Activated T-cell treated with anti-CD3 and anti-CD28 coated beads, Interleukin-2, amount 50 U/mL, for 72 hours (primary cell): ENCODE results near the gene PIEZO1. TPM values are rescaled to one million over a fixed set of nuclear protein-coding genes. Genes with fewer than 3 reads are reported as not detected.

ENCODE experiments used
- ATAC-seq, 2 donors: fragments of 150-1000 bp; cut with Tn5 transposase; replicated peaks in 1 of 2; 2 replicates each; pipeline ENCODE4 v1.10.0; 2021; ENCODE audit warnings: moderate library complexity in 2 of 2, mild to moderate bottlenecking in 1 of 2
- DNase-seq, 2 donors: peaks; one replicate each; pipeline ENCODE4 v3.0.0; 2021 to 2022; ENCODE audit warnings: mixed read lengths in 1 of 2
- H3K27ac Mint-ChIP-seq: one replicate; pipeline ENCODE4 v1.8.0; 2022; ENCODE audit warnings: mild to moderate bottlenecking, moderate library complexity, mixed read lengths
- H3K27me3 Mint-ChIP-seq: one replicate; pipeline ENCODE4 v1.8.0; 2022; ENCODE audit warnings: low read depth, mixed read lengths
- H3K36me3 Mint-ChIP-seq, 2 donors: one replicate each; pipeline ENCODE4 v1.8.0; 2022; ENCODE audit warnings: mixed read lengths in 2 of 2, mild to moderate bottlenecking in 1 of 2; ENCODE audit not compliant: insufficient read depth in 2 of 2
- H3K4me1 Mint-ChIP-seq: one replicate; pipeline ENCODE4 v1.8.0; 2022; ENCODE audit warnings: low read depth, mixed read lengths
- H3K4me3 Mint-ChIP-seq, 2 donors: one replicate each; pipeline ENCODE4 v1.8.0; 2022; ENCODE audit warnings: mild to moderate bottlenecking in 2 of 2, mixed read lengths in 2 of 2, moderate library complexity in 2 of 2
- H3K9me3 Mint-ChIP-seq, 2 donors: one replicate each; pipeline ENCODE4 v1.8.0; 2022; ENCODE audit warnings: mixed read lengths in 2 of 2
- total RNA-seq, 2 donors: library from RNA; stranded (reverse); gene quantifications; one replicate each; pipeline ENCODE4 v1.2.3, GENCODE V29; 2022

Gene PIEZO1
- total RNA-seq, 2 donors from 2014 or later: 94.1 to 141 TPM

DNA sequence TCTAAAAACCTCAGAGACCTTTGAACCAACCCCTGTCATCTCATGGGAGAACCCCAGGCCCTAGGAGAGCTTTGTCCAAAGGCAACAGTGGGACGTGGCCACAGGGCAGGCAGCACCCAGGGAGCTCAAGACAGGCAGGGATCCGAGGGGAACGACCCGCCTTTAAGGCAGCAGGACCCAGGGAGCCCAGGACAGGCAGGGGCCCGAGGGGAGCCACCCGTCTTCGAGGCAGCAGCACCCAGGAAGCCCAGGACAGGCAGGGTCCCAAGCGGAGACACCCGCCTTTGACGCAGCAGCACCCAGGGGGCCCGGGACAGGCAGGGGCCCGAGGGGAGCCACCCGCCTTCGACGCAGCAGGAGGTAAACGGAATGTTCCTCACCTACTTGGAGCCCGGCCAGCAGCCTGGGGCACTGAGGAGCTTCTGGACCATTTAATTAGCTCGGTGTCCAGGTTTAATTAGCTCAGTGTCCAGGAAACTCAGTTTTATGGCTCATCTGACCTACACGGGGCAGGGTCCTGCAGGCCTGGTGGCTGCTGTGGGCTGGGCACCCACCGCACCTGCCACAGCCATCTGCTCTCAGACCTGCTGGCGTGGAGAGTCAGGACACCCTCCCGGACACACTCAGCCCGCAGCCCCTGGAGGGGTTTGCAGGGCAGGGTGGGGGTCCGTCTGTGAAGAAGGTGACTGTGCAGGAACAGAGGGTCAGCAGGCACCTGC is 24.4 kb downstream of the PIEZO1 start:
- Mint-ChIP-seq H3K4me3 (no peak overlapping the region), H3K36me3 (no peaks in the 10 kb centered on the region), H3K9me3 (no peaks in the 10 kb centered on the region), H3K4me1 (peaks cover 11% of the 10 kb centered on the region), H3K27ac (no peak overlapping the region), H3K27me3 (no peaks in the 10 kb centered on the region)
- no peak for DNase-seq
- no peak for ATAC-seq

DNA sequence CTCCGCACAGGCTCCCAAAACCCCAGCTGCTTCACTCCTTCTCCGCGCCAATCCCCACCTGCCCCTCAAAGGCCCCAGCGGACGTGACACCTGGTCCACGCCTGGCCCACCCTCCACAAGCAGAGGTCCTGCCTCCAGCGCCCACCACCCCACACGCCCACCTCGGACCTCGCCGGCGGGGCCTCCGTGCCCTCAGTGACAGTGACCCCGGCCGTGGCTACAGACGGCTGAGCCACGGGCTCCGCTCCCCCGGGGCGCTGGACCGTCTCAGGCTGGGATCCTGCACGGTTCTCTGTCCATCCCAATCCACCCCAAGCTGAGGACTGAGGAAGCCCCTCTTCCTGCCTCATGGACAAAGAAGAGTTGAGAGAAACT is 25.1 kb downstream of the PIEZO1 start:
- H3K4me1 Mint-ChIP-seq: peaks cover 11% of the 10 kb centered on the region
- H3K4me3 Mint-ChIP-seq: no peak overlapping the region
- no peaks in the 10 kb centered on the region for H3K36me3 Mint-ChIP-seq
- H3K9me3 Mint-ChIP-seq: no peaks in the 10 kb centered on the region
- H3K27ac Mint-ChIP-seq: no peak overlapping the region
- ATAC-seq (no peak), DNase-seq (no peak)
- H3K27me3 Mint-ChIP-seq: no peaks in the 10 kb centered on the region

DNA sequence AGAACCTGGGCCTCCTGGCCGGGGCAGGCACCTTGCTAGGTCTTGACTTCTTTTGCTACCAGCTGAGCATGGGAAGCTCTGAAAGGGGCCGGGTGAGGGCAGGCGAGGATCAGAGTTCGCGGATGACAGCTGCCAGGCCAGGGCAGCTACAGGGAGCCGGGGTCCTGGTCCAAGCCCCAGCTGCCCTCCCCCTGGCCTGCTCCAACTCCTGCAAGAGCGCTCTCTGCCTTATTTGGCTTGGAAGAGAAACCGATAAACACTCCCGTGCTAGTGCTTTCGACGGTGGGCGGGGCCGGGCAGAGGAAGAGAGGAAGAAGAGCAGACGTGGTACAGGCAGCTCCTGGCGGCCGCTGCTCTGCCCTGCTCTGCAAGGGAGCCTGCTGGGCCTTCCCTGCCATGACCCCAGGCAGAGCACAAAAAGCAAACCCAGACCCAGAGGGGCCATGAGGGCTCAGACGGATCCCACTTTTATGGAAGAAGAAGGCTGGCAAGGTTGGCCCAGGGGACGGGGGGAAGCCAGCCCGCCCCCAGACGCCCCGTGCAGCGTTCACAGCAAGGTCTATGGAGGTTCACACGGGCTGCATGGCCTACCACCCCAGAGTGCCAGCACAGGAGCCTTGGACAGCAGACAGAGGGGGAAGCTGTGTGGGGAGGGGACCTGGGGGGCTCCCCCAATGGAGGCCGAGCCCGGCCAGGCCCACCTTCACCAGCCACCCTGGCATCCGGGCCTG is 25.6 kb downstream of the PIEZO1 start:
- peak; percentile 50 to 54 for DNase-seq

DNA sequence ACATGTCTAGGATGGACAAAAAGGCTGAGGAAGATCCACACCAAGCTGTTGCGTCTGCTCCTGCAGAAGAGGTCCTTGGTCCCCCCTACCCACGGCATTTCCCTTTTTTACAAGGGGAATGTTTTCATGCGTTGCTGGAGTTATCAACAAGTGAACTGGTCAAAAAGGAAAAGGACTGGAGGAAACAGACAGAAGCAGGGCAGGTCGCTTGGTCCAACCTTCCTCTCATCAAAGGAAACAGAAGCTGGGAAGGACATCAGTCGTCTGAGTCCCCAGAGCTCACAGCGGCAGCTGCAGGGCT is 26.1 kb downstream of the PIEZO1 start:
- Mint-ChIP-seq H3K9me3 (no peaks in the 10 kb centered on the region), H3K27ac (no peak overlapping the region), H3K36me3 (no peaks in the 10 kb centered on the region), H3K27me3 (no peaks in the 10 kb centered on the region), H3K4me1 (peaks cover 11% of the 10 kb centered on the region), H3K4me3 (peak overlapping the region in 1 of 2 donors; percentile 66)
- no peak for ATAC-seq
- DNase-seq: no peak

More for the DNA sequence above, 25.6 kb downstream of the PIEZO1 start:
- no peaks in the 10 kb centered on the region for H3K36me3 Mint-ChIP-seq
- peaks cover 11% of the 10 kb centered on the region for H3K4me1 Mint-ChIP-seq
- H3K9me3 Mint-ChIP-seq: no peaks in the 10 kb centered on the region
- H3K27me3 Mint-ChIP-seq: no peaks in the 10 kb centered on the region
- peak; percentile 69 to 76 for ATAC-seq
- H3K4me3 Mint-ChIP-seq: peak overlapping the region; percentile 66 to 71
- H3K27ac Mint-ChIP-seq: peak overlapping the region; percentile 91

DNA sequence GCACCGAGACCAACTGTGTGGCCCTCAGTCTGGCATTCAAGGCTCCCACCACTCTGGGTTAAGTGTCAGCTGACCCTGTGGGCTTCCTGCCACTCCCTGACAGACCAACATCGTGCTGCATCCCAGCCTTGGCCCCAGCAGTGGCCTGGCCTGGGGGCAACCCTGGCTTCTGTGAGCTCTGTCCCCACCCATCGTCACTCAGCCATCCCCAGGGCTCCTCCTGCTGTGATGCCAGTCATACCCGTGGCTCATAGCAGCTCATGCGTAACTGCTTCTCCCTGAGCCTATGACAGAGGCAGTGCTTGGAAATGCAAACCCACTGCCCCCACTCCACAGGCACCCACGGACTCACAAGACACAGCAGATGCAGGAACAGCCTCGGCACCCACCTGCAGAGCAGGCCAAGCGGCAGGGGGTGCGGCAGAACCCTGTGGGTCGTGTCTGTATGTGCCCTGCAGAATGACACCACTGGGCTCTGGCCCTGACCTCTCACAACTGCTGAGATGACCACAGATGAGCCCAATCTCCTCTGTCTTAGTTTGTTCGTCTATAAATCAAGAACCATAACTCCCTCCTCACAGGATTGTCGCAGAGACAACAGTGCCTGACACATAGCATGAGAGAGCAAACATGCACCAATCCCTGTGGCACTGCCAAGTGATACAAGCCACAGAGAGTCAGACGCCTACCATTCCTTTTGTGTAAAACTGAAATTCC is 26.6 kb downstream of the PIEZO1 start:
- no peak overlapping the region for H3K4me3 Mint-ChIP-seq
- peaks cover 11% of the 10 kb centered on the region for H3K4me1 Mint-ChIP-seq
- no peak for ATAC-seq
- no peaks in the 10 kb centered on the region for H3K27me3 Mint-ChIP-seq
- no peaks in the 10 kb centered on the region for H3K36me3 Mint-ChIP-seq
- no peak for DNase-seq
- no peaks in the 10 kb centered on the region for H3K9me3 Mint-ChIP-seq
- H3K27ac Mint-ChIP-seq: peak overlapping the region; percentile 14

DNA sequence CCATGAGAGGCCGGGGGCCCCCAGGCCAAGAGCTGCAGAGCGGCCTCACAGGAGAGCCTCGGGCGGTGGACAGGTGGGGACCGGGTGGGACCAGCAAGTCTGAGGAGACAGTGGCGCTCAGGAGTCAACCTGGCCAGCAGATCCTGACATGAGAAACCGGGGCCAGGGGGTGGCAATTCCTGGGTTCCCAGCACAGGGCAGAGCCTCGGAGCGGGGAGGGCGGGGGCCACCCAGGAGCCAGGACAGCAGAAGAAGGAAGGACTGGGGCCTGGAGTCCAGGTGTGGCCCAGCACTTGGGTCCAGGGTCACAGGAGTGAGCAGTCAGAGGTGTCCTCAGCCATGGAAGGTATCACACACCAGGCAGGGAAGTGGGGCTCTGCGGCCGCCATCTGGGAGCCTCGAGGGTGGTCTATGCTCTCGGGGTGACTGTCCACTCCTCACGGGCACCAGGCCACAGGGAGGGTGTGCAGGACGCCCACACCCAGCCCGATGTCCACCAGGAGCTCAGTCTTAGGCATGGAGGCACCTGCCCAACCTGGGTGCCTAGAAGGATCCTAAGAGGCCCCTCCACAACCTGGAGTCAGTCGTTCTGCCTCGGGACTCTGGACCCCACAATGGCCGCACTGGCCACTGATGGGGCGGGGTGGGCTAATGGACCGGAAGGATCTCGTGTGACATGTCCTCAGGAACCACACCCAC is 29.1 kb downstream of the PIEZO1 start:
- Mint-ChIP-seq H3K4me1 (peaks cover 11% of the 10 kb centered on the region), H3K27ac (no peak overlapping the region), H3K9me3 (no peaks in the 10 kb centered on the region), H3K4me3 (no peak overlapping the region), H3K27me3 (no peaks in the 10 kb centered on the region), H3K36me3 (no peaks in the 10 kb centered on the region)
- ATAC-seq (peak in 1 of 2 donors; percentile 15), DNase-seq (no peak)

DNA sequence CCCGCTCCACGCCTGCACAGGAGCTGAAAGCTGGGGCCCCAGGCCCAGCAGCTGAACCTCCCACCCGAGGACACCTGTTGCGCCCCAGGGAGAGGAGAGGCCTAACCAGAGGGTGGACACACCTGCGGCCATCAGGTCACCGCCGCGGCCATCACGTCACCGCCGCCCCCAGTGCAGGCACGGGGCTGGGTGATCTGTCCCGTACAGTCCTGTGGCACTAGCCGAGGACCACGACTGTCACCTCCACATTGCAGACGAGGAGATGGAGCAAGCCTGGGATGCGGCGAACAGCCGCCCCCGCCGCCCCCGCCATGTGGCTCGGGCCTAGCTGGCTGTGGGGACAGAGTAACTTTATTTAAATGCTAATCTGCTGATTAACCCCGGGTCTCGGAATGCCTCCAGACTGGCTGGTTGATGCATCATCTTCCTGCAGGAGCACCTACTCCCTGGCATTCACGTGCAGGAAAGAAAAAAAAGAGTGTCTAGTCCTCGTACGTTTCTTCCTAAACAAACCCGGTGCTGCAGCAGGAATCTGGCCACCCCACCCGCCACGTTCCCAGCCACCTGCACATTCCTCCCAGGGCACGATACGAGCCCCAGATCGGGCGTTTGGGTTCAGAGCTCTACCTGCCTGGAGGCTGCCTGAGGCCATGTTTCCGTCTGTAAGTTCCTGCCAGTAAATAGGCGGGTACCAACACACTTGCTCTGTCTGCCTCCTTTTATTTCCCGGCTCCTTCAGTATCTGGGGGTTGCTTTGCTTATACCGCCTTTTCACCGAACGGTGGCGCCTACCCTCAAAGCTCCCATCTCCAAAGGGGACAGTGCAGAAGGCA is 29.9 kb downstream of the PIEZO1 start:
- no peak for ATAC-seq
- H3K4me1 Mint-ChIP-seq: peaks cover 11% of the 10 kb centered on the region
- no peaks in the 10 kb centered on the region for H3K36me3 Mint-ChIP-seq
- DNase-seq: no peak
- no peaks in the 10 kb centered on the region for H3K27me3 Mint-ChIP-seq
- H3K4me3 Mint-ChIP-seq: no peak overlapping the region
- no peaks in the 10 kb centered on the region for H3K9me3 Mint-ChIP-seq
- no peak overlapping the region for H3K27ac Mint-ChIP-seq

DNA sequence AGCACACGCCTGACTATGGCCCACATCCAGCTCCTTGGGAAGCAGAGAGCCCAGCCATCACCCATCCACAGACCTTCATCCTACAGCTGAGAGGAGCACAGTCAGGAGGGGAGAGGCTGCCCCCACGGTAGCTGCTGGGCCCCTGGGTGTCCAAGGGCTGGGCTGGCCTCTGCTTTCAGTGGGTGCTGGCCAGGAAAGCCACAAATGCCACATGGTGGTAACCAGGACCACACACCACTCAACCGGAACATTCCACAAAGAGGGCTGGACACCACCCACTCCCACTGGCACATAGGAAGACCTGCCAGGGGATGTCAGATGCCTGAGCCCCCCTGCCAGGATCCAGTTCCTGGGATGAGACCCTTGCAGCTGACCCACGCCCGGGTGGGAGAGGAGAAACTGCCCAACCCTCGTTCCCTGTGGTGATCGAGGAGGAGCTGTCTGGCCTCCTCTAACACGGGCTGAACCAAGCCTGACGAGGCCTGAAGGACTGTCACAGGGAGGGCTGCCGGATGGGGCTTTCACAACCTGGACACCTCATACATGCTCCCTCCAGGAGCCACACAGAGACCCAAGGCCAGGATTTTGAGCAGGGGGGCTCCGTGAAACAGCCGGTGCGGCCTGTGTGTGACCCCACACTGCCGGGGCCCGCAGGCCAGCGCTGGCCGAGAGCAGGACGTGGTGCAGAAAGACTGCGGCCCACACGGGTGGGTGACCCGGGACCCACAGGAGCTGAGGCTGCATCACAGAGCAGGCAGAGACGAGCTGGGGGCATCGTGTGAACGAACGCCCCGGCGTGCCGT is 30.7 kb downstream of the PIEZO1 start:
- Mint-ChIP-seq H3K9me3 (no peaks in the 10 kb centered on the region), H3K27ac (no peak overlapping the region), H3K27me3 (no peaks in the 10 kb centered on the region), H3K4me1 (peaks cover 8% of the 10 kb centered on the region), H3K4me3 (no peak overlapping the region), H3K36me3 (no peaks in the 10 kb centered on the region)
- ATAC-seq (no peak), DNase-seq (no peak)

DNA sequence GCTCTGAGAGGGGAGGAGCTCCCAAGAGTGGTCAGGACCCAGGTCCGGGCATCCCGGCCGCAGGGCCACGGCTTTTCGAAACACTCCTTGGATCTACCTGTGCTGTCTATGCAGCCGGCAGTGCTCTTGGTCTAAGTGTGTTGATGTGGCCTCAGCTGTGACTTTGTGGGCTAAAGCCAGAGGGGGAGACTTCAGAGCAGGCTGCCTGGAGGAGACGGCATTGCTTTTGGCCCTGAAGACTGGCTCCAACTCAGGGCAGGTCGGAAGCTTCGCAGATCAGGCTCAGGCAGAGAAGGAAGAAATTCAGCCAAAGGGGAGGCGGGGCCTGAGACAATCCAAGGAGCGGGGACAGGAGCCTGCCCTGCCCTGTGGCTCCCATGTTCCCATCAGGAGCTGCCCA is 31.4 kb downstream of the PIEZO1 start:
- Mint-ChIP-seq H3K4me1 (peaks cover under 1% of the 10 kb centered on the region), H3K27ac (peak overlapping the region; percentile 83), H3K9me3 (no peaks in the 10 kb centered on the region), H3K27me3 (no peaks in the 10 kb centered on the region), H3K4me3 (no peak overlapping the region), H3K36me3 (no peaks in the 10 kb centered on the region)
- DNase-seq: no peak
- ATAC-seq: no peak

DNA sequence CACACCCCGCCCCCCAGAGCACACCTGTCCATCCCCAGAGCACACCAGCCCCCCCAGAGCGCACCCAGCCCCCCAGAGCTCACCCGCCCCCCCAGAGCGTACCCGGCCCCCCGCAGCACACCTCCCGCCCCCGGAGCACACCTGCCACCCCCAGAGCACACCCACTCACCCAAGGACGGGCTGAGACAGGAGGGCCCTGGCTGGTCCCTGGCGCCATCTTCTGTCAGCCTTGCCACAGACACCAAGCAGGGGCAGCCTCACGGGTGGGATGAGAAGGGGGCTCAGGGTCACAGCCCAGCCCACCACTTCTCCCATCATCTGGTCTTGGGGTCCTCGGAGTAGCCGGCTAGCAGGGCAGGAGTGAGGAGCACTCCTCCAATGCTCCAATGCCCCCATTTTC is 31.8 kb downstream of the PIEZO1 start:
- no peak overlapping the region for H3K27ac Mint-ChIP-seq

DNA sequence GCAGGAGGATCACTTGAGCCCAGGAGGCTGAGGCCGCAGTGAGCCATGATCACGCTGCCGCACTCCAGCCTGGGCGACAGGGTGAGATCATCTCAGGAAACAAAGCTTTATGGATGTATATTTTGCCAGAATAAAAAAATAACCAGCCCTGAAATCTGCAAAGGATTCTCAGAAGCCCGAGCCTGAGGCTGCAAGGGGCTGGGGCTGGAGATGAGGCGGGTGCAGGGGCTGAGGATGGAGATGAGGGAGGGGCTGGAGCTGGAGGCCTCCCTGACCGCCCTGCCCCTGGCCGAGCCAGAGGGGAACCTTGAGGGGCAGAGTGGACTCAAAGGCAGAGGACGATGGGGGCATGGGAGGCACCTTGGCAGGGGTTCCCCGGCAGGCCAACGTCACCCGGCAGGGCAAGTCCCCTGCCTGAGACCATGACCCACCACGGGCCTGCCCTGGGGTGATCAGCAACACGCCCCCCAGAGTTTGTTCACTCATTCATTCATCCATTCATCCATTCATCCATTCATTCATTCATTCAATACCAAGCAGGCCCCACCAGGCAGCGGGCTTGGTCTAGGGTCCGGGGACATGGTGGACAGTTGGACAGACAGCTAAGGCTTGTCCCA is 32.5 kb downstream of the PIEZO1 start:
- Mint-ChIP-seq H3K4me3 (no peak overlapping the region), H3K9me3 (no peaks in the 10 kb centered on the region), H3K27me3 (no peaks in the 10 kb centered on the region), H3K36me3 (no peaks in the 10 kb centered on the region), H3K27ac (peak overlapping the region; percentile 69), H3K4me1 (no peaks in the 10 kb centered on the region)
- no peak for ATAC-seq
- no peak for DNase-seq

More for the DNA sequence above, 31.8 kb downstream of the PIEZO1 start:
- Mint-ChIP-seq H3K27me3 (no peaks in the 10 kb centered on the region), H3K9me3 (no peaks in the 10 kb centered on the region), H3K36me3 (no peaks in the 10 kb centered on the region), H3K4me3 (no peak overlapping the region), H3K4me1 (no peaks in the 10 kb centered on the region)
- DNase-seq (no peak), ATAC-seq (no peak)
